Progenitor cell of endocrine pancreas (in vitro differentiated cells): ENCODE data around the gene SIRT7. TPM values are rescaled to one million over a fixed set of nuclear protein-coding genes. Genes with fewer than 3 reads are reported as not detected.
A peak's percentile ranks its signal among the peaks of the same experiment; 100 is the strongest.

ENCODE experiments used
- DNase-seq: peaks from one replicate; pipeline ENCODE4 v3.0.0; 2021; ENCODE audit warnings: low spot score; ENCODE audit not compliant: unreplicated experiment
- H3K27ac Mint-ChIP-seq: 2 replicates; pipeline ENCODE4 v1.8.0; 2021; ENCODE audit warnings: mild to moderate bottlenecking, moderate library complexity, mixed read lengths
- H3K27me3 Mint-ChIP-seq: 2 replicates; pipeline ENCODE4 v1.8.0; 2021; ENCODE audit warnings: mixed read lengths
- H3K36me3 Mint-ChIP-seq: 2 replicates; pipeline ENCODE4 v1.8.0; 2022; ENCODE audit warnings: mixed read lengths; ENCODE audit not compliant: insufficient read depth
- H3K4me1 Mint-ChIP-seq: 2 replicates; pipeline ENCODE4 v1.8.0; 2021; ENCODE audit warnings: low read depth, mixed read lengths
- H3K4me3 Mint-ChIP-seq: 2 replicates; pipeline ENCODE4 v1.8.0; 2021; ENCODE audit warnings: low read depth, mild to moderate bottlenecking, moderate library complexity, mixed read lengths
- H3K9me3 Mint-ChIP-seq: 2 replicates; pipeline ENCODE4 v1.8.0; 2021; ENCODE audit warnings: low read depth, mixed read lengths
- CTCF ChIP-seq: fragments of 200-600 bp; sonication (generic); IDR thresholded peaks from one replicate; pipeline ENCODE4 v1.5.0; 2021; ENCODE audit warnings: antibody characterized with exemption, mild to moderate bottlenecking; ENCODE audit not compliant: unreplicated experiment
- total RNA-seq: library from RNA; stranded (reverse); gene quantifications from 2 replicates; pipeline ENCODE4 v1.2.1, GENCODE V29; 2021

The SIRT7 gene
- total RNA-seq, 1 donor from 2014 or later, result 34.0 TPM

- H3K27ac Mint-ChIP-seq, result no peak overlapping the region
- H3K9me3 Mint-ChIP-seq, result no peaks in the 10 kb centered on the region
- H3K27me3 Mint-ChIP-seq, result peaks cover 3% of the 10 kb centered on the region
- no peaks in the 10 kb centered on the region for H3K36me3 Mint-ChIP-seq
- H3K4me3 Mint-ChIP-seq, result no peak overlapping the region
- no peak for TF ChIP-seq CTCF
- no peak for DNase-seq
- H3K4me1 Mint-ChIP-seq, result peaks cover 9% of the 10 kb centered on the region
Observed at GRCh38 chr17:81931557-81932332, 13.8 kb upstream of the SIRT7 start.

GRCh38 chr17:81931189-81931556, 13.2 kb upstream of the SIRT7 start:
- TF ChIP-seq CTCF, result no peak
- H3K4me1 Mint-ChIP-seq, result peaks cover 11% of the 10 kb centered on the region
- no peaks in the 10 kb centered on the region for H3K36me3 Mint-ChIP-seq
- no peak overlapping the region for H3K4me3 Mint-ChIP-seq
- no peak overlapping the region for H3K27ac Mint-ChIP-seq
- H3K9me3 Mint-ChIP-seq, result no peaks in the 10 kb centered on the region
- peaks cover 3% of the 10 kb centered on the region for H3K27me3 Mint-ChIP-seq
- DNase-seq, result no peak

DNA sequence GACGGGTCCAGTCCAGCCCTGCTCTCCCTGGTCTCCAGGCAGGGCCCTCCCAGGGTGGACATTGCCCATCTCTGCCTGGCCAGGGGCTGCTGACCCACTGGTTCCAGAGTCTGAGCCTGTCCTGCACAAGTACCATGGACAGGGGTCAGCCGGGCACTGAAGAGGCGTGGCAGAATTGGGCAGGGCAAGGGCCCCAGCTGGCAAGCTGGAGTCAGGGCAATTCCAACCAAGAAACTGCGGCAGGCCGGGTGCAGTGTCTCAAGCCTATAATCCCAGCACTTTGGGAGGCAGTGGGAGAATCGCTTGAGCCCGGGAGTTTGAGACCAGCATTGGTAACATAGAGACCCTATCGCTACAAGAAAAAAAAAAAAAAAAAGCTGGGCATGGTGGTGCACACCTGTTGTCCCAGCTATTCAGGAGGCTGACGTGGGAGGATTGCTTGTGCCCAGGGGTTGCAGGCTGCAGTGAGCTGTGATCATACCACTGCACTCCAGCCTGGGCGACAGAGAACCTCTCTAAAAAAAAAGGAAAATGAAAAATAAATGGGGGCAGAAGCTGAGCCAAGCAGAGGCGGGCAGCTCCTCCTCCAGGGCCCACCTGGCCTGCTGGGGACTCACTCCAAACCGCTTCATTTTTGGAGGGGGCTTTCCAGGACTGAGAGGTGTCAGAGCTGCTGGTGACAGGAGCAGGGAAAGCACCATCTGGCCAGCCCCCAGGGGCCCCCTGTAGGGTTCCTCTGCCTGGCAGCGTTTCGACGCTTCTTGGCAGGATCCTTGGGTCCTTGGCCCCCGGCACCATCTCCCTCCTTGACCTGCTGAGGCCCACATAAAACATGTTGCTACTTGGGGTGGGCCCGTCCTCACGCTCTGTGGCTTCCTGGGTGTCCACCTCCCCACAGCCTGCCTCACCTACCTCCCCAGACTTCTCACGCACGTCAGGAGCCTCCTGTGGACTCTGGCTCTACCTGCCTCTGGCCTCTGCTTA, 12.5 kb upstream of the SIRT7 start:
- DNase-seq, result no peak
- Mint-ChIP-seq H3K27me3 (peaks cover 3% of the 10 kb centered on the region), H3K27ac (no peak overlapping the region), H3K4me3 (no peak overlapping the region), H3K36me3 (no peaks in the 10 kb centered on the region), H3K4me1 (peaks cover 12% of the 10 kb centered on the region), H3K9me3 (no peaks in the 10 kb centered on the region)
- no peak for TF ChIP-seq CTCF

DNA sequence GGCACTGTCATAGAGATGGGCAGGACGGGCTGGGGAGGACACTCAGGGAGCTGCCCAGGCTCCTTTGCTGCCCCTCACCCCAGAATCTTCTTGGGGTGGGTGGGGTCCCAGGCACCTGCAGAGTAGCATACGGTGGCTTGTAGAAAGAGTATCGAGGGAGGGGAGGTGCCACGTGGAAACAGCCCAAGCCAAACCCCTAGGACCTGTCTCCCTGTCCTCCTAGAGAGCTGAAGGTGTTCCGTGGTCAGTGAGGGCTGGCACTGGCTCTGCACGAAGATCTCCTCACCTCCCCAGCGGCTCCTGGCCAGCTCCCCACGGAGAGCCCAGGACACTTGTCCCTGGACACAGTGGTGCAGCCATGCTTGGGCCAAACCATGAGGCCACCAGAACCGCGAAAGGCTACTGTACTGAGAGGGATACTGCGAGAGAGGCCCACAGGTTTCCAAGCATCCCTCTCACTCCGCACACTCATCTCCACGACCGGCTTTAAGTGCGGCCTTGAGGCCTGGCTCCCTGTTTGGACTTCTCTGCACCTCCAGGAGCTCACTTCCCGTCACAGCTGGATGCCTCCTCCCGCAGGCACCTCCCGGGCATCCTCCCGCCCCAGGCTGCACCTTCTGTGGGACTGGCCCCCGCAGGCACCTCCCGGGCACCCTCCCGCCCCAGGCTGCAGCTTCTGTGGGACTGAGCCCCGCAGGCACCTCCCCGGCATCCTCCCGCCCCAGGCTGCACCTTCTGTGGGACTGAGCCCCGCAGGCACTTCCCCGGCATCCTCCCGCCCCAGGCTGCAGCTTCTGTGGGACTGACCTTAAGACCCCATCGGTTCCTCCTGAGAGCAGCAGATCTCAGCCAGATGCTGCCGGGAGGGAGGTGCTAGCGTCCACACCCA, 11.5 kb upstream of the SIRT7 start:
- H3K4me1 Mint-ChIP-seq, result peaks cover 14% of the 10 kb centered on the region
- TF ChIP-seq CTCF, result no peak
- DNase-seq, result no peak
- no peaks in the 10 kb centered on the region for H3K36me3 Mint-ChIP-seq
- H3K9me3 Mint-ChIP-seq, result no peaks in the 10 kb centered on the region
- peaks cover 3% of the 10 kb centered on the region for H3K27me3 Mint-ChIP-seq
- no peak overlapping the region for H3K27ac Mint-ChIP-seq
- H3K4me3 Mint-ChIP-seq, result peak overlapping the region; percentile 46
